Gastrocnemius medialis (tissue), 4 donors: ENCODE data around the gene EFS.

Experiments used
- CTCF ChIP-seq, 5 experiments: fragments of 450-650 bp in 3 of 5; fragments of 200-600 bp in 2 of 5; sonication (generic) in 2 of 5; IDR thresholded peaks in 4 of 5; conservative IDR thresholded peaks in 1 of 5; 1 replicate in 4 of 5; 2 replicates in 1 of 5; pipeline ENCODE4 v1.5.1; 2016 to 2019; ENCODE audit warnings: antibody characterized with exemption in 5 of 5, mild to moderate bottlenecking in 3 of 5, moderate library complexity in 3 of 5
- POLR2A ChIP-seq, 2 donors: fragments of 450-650 bp; IDR thresholded peaks; one replicate each; pipeline ENCODE4 v1.6.1; 2017; ENCODE audit warnings: antibody characterized with exemption in 2 of 2, mild to moderate bottlenecking in 2 of 2, moderate library complexity in 2 of 2

DNA sequence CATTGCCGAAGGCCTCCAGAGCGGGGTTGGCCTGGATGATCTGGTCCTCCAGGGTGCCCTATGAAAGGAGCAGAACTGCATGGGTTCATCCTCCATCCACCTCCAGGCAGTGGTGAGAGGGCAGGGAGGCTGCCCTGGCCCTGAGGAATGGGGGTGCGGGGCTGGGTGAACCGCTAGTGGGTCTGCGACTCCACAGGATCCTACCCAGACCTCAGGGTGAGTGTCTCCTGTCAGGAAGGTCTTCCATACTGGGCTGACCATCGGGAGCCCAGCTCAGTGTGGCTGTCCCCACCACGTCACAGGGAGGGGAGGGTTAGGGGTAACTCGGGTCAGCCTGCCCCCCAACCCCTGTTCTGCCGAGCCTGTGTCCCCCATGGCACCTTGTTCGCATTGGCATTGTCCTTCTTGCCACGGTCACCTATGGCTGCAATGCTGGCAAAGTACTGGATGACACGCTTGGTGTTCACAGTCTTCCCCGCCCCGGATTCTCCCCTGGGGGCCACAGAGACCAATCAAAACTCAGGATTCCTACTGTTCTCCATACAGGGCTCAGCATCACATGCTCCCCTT lies 39.4 kb upstream of the EFS start:
- no peak for TF ChIP-seq CTCF (IDR thresholded peaks at IDR 0.05 in 4 of 5, conservative IDR thresholded peaks at IDR 0.05 in 1 of 5)
- TF ChIP-seq POLR2A (IDR thresholded peaks at IDR 0.05) = no peak
